H9 (cell line): Measurements from ENCODE around the gene SPOUT1. TPM values are rescaled to one million over a fixed set of nuclear protein-coding genes. Genes with fewer than 3 reads are reported as not detected.

ENCODE experiments used
- DNase-seq: peaks from one replicate; pipeline ENCODE4 v3.0.0-alpha.2; 2017
- H2AFZ ChIP-seq: one replicate; pipeline ENCODE4 v1.6.1; 2013; ENCODE audit warnings: mild to moderate bottlenecking, low read length, control low read depth, moderate library complexity
- H2AK5ac ChIP-seq: 2 replicates; pipeline ENCODE4 v1.6.1; 2013; ENCODE audit warnings: low read length, control low read depth, mixed read lengths; ENCODE audit not compliant: insufficient read length
- H2BK120ac ChIP-seq: one replicate; pipeline ENCODE4 v1.6.1; 2013; ENCODE audit warnings: low read depth, mild to moderate bottlenecking, low read length, control low read depth, inconsistent platforms; ENCODE audit not compliant: poor library complexity, severe bottlenecking
- H2BK12ac ChIP-seq: 2 replicates; pipeline ENCODE4 v1.6.1; 2013; ENCODE audit warnings: low read length, control low read depth, mixed read lengths, low read depth; ENCODE audit not compliant: insufficient read length
- H2BK15ac ChIP-seq: 2 replicates; pipeline ENCODE4 v1.6.1; 2013; ENCODE audit warnings: low read depth, low read length, control low read depth
- H2BK20ac ChIP-seq: one replicate; pipeline ENCODE4 v1.6.1; 2013; ENCODE audit warnings: low read depth, mild to moderate bottlenecking, low read length, control low read depth, inconsistent platforms; ENCODE audit not compliant: poor library complexity, severe bottlenecking
- H2BK5ac ChIP-seq: 2 replicates; pipeline ENCODE4 v1.6.1; 2013; ENCODE audit warnings: low read length, control low read depth, mixed read lengths; ENCODE audit not compliant: insufficient read length
- H3K14ac ChIP-seq: 2 replicates; pipeline ENCODE4 v1.6.1; 2013; ENCODE audit warnings: low read length, control low read depth; ENCODE audit not compliant: insufficient read depth
- H3K18ac ChIP-seq: 2 replicates; pipeline ENCODE4 v1.6.1; 2013; ENCODE audit warnings: low read depth, mild to moderate bottlenecking, mixed read lengths, low read length, control low read depth; ENCODE audit not compliant: insufficient read length
- H3K23ac ChIP-seq: 2 replicates; pipeline ENCODE4 v1.6.1; 2013; ENCODE audit warnings: low read length, control low read depth, mixed read lengths, low read depth; ENCODE audit not compliant: insufficient read length
- H3K23me2 ChIP-seq: 2 replicates; pipeline ENCODE4 v1.6.1; 2013; ENCODE audit warnings: low read depth, mild to moderate bottlenecking, mixed read lengths, low read length, control low read depth; ENCODE audit not compliant: insufficient read length, poor library complexity, severe bottlenecking
- H3K27ac ChIP-seq: 2 replicates; pipeline ENCODE4 v1.5.1; 2013; ENCODE audit warnings: low read length, control low read depth, mixed read lengths, low read depth; ENCODE audit not compliant: insufficient read length
- H3K27me3 ChIP-seq: 2 replicates; pipeline ENCODE4 v1.6.1; 2013; ENCODE audit warnings: low read length, control low read depth, inconsistent platforms; ENCODE audit not compliant: insufficient read depth
- H3K4ac ChIP-seq: 2 replicates; pipeline ENCODE4 v1.6.1; 2013; ENCODE audit warnings: low read depth, mild to moderate bottlenecking, control low read depth, inconsistent platforms, low read length, moderate library complexity
- H3K4me1 ChIP-seq: 2 replicates; pipeline ENCODE4 v1.6.1; 2013; ENCODE audit warnings: low read length, control low read depth, inconsistent platforms; ENCODE audit not compliant: insufficient read depth
- H3K4me2 ChIP-seq: 2 replicates; pipeline ENCODE4 v1.6.1; 2013; ENCODE audit warnings: low read length, control low read depth, mixed read lengths; ENCODE audit not compliant: insufficient read length, insufficient read depth
- H3K56ac ChIP-seq: 2 replicates; pipeline ENCODE4 v1.6.1; 2013; ENCODE audit warnings: low read depth, mild to moderate bottlenecking, mixed read lengths, low read length, control low read depth; ENCODE audit not compliant: insufficient read length
- H3K79me1 ChIP-seq: 2 replicates; pipeline ENCODE4 v1.6.1; 2013; ENCODE audit warnings: low read depth, mild to moderate bottlenecking, moderate library complexity, low read length, control low read depth, inconsistent platforms; ENCODE audit not compliant: insufficient read depth, poor library complexity, severe bottlenecking
- H3K79me2 ChIP-seq: 2 replicates; pipeline ENCODE4 v1.6.1; 2013; ENCODE audit warnings: low read length, control low read depth, inconsistent platforms; ENCODE audit not compliant: insufficient read depth
- H3K9ac ChIP-seq: 2 replicates; pipeline ENCODE4 v1.6.1; 2013; ENCODE audit warnings: low read length, control low read depth, mixed read lengths; ENCODE audit not compliant: insufficient read length; ENCODE audit errors: extremely low read depth
- H3K9me3 ChIP-seq: one replicate; pipeline ENCODE4 v1.6.1; 2013; ENCODE audit warnings: low read depth, low read length, inconsistent platforms; ENCODE audit not compliant: control insufficient read depth
- H3T11ph ChIP-seq: one replicate; pipeline ENCODE4 v1.6.1; 2013; ENCODE audit warnings: mild to moderate bottlenecking, low read length, control low read depth, inconsistent platforms
- H4K20me1 ChIP-seq: one replicate; pipeline ENCODE4 v1.6.1; 2013; ENCODE audit not compliant: control insufficient read depth, insufficient read length, insufficient read depth
- H4K5ac ChIP-seq: 2 replicates; pipeline ENCODE4 v1.6.1; 2013; ENCODE audit warnings: low read depth, mild to moderate bottlenecking, mixed read lengths, low read length, control low read depth; ENCODE audit not compliant: insufficient read length
- H4K8ac ChIP-seq: replicated peaks from 2 replicates; pipeline ENCODE4 v1.6.1; 2013; ENCODE audit warnings: low read length, control low read depth, mixed read lengths, low read depth; ENCODE audit not compliant: insufficient read length
- H4K91ac ChIP-seq: 2 replicates; pipeline ENCODE4 v1.6.1; 2013; ENCODE audit warnings: low read depth, mild to moderate bottlenecking, moderate library complexity, mixed read lengths, low read length, control low read depth; ENCODE audit not compliant: insufficient read length
- H3K27ac Mint-ChIP-seq, 3 experiments: 2 replicates in 2 of 3; 3 replicates in 1 of 3; pipeline ENCODE4 v1.8.0; 2020 to 2021; ENCODE audit warnings: mixed read lengths in 3 of 3, mild to moderate bottlenecking in 1 of 3, moderate library complexity in 1 of 3
- H3K27me3 Mint-ChIP-seq: 2 replicates; pipeline ENCODE4 v1.8.0; 2021; ENCODE audit warnings: low read depth, mild to moderate bottlenecking, moderate library complexity, mixed read lengths
- H3K36me3 Mint-ChIP-seq, 3 experiments: 2 replicates in 2 of 3; 3 replicates in 1 of 3; pipeline ENCODE4 v1.8.0; 2020 to 2021; ENCODE audit warnings: low read depth in 3 of 3, mixed read lengths in 3 of 3; ENCODE audit not compliant: insufficient read depth in 1 of 3
- H3K4me1 Mint-ChIP-seq, 2 experiments: 2 replicates each; pipeline ENCODE4 v1.8.0; 2020; ENCODE audit warnings: mixed read lengths in 2 of 2
- H3K4me3 Mint-ChIP-seq, 2 experiments: 2 replicates in 1 of 2; 3 replicates in 1 of 2; pipeline ENCODE4 v1.8.0; 2020 to 2021; ENCODE audit warnings: mild to moderate bottlenecking in 2 of 2, mixed read lengths in 2 of 2, moderate library complexity in 1 of 2
- H3K9me3 Mint-ChIP-seq, 2 experiments: 2 replicates in 1 of 2; 3 replicates in 1 of 2; pipeline ENCODE4 v1.8.0; 2020; ENCODE audit warnings: mild to moderate bottlenecking in 2 of 2, mixed read lengths in 2 of 2, moderate library complexity in 1 of 2
- CTCF ChIP-seq: fragments of 200-600 bp; sonication (generic); conservative IDR thresholded peaks from 3 replicates; pipeline ENCODE4 v1.8.0; 2021; ENCODE audit warnings: antibody characterized with exemption, mild to moderate bottlenecking
- WGBS: extraction: QIAGEN DNeasy Blood & Tissue Kit; methylation state at CpG from one replicate; pipeline ENCODE4 v1.1.7; 2013; ENCODE audit warnings: missing lambda C conversion rate, low lambda C conversion rate, mixed read lengths; ENCODE audit not compliant: insufficient read length; ENCODE audit errors: extremely low coverage; 5-methylcytosine and 5-hydroxymethylcytosine counted together
- total RNA-seq: library from RNA; stranded (reverse); gene quantifications from 2 replicates; pipeline ENCODE4 v1.2.1, GENCODE V29; 2021

SPOUT1 gene
- total RNA-seq, 1 experiment from 2014 or later = 86.3 TPM

- Histone ChIP-seq H3K18ac (no peak overlapping the region), H3K79me2 (no peaks in the 10 kb centered on the region), H3T11ph (no peak overlapping the region), H2BK20ac (no peak overlapping the region), H4K20me1 (no peaks in the 10 kb centered on the region), H2BK5ac (no peak overlapping the region), H3K27me3 (no peaks in the 10 kb centered on the region), H3K4me2 (no peak overlapping the region), H3K79me1 (no peaks in the 10 kb centered on the region), H3K9ac (no peak overlapping the region), H2BK120ac (no peak overlapping the region), H3K4ac (no peak overlapping the region), H3K9me3 (no peaks in the 10 kb centered on the region), H2AFZ (no peak overlapping the region), H4K91ac (no peak overlapping the region), H3K14ac (no peak overlapping the region), H2AK5ac (no peak overlapping the region), H3K23me2 (peaks cover 11% of the 10 kb centered on the region), H2BK12ac (no peak overlapping the region), H3K27ac (no peak overlapping the region), H3K56ac (no peak overlapping the region), H3K23ac (no peak overlapping the region), H3K4me1 (no peaks in the 10 kb centered on the region), H2BK15ac (no peak overlapping the region), H4K5ac (no peak overlapping the region), H4K8ac (no peak overlapping the region)
- Mint-ChIP-seq H3K4me1 (peaks cover 11 to 12% of the 10 kb centered on the region in 2 experiments), H3K27ac (peak overlapping the region in 2 of 3 experiments; percentile 7 to 73; a peak in 1 of 7 replicates), H3K27me3 (no peaks in the 10 kb centered on the region; the same call in none of the 2 replicates), H3K36me3 (peaks cover 22 to 50% (median 47%) of the 10 kb centered on the region in 3 experiments; a peak in 6 of 7 replicates), H3K9me3 (no peaks in the 10 kb centered on the region), H3K4me3 (peak overlapping the region in 1 of 2 experiments; percentile 42; a peak in 2 of 5 replicates)
- no peak for DNase-seq
- no peak for TF ChIP-seq CTCF
- no CpG with 5 or more reads among the region's 24 CpGs for WGBS
These were observed 8.7 kb downstream of the SPOUT1 start for GRCh38 chr9:128820665-128821583.
